T-helper 1 cell treated with Interleukin-12 subunit alpha and Interleukin-12 subunit beta and Interleukin-4 antibody, amounts not matched to agents 30 μg/mL and 1 μg/mL, for 36 hours (primary cell): ENCODE measurements around the gene RILP.
"Not testable (repeated sequence)": the region's sequence is repeated elsewhere in the genome, so short reads cannot be mapped to it uniquely, and the experiment has no call there.

Experiments
- H3K27ac Mint-ChIP-seq: one replicate; pipeline ENCODE4 v1.8.0; 2021; ENCODE audit warnings: mild to moderate bottlenecking, mixed read lengths
- H3K27me3 Mint-ChIP-seq: one replicate; pipeline ENCODE4 v1.8.0; 2021; ENCODE audit warnings: low read depth, mixed read lengths
- H3K36me3 Mint-ChIP-seq: one replicate; pipeline ENCODE4 v1.8.0; 2021; ENCODE audit warnings: low read depth, mixed read lengths
- H3K4me1 Mint-ChIP-seq: one replicate; pipeline ENCODE4 v1.8.0; 2021; ENCODE audit warnings: low read depth, mixed read lengths
- H3K4me3 Mint-ChIP-seq: one replicate; pipeline ENCODE4 v1.8.0; 2021; ENCODE audit warnings: mild to moderate bottlenecking, moderate library complexity, mixed read lengths
- H3K9me3 Mint-ChIP-seq: one replicate; pipeline ENCODE4 v1.8.0; 2021; ENCODE audit warnings: mixed read lengths

The RILP gene

DNA sequence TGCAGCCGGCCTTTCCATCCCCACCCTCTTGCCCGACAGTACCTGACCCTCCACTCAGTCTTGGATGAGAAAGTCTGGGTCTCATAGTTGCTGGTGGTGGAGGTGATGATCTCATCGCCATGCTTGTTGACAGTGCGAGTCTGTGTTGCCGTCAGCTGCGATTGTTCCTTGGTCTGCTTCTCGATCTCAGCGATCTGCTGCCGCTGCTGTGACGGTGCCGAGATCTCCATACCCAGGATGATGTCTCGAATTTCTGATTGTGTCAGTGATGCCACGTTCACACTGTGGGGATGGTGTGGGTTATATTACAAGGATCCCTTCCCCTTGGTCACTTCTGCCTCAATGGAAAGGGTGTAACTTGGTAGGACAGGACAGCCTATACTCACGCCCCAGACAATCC, 4.1 kb upstream of the RILP start:
- Mint-ChIP-seq H3K27ac (no peak overlapping the region), H3K4me3 (no peak overlapping the region), H3K27me3 (no peaks in the 10 kb centered on the region), H3K36me3 (peaks cover 51% of the 10 kb centered on the region), H3K9me3 (no peaks in the 10 kb centered on the region), H3K4me1 (no peaks in the 10 kb centered on the region)

DNA sequence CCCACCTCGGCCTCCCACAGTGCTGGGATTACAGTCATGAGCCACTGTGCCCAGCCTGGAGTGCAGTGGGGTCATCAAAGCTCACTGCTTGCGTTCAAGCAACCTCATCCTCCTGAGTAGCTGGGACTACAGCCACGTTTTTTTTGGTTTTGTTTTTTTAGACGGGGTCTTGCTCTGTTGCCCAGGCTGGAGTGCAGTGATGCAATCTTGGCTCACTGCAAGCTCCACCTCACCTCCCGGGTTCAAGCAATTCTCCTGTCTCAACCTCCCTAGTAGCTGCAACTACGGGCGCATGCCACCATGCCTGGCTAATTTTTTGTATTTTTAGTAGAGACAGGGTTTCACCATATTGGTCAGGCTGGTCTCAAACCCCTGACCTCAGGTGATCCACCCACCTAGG, 3.1 kb upstream of the RILP start:
- H3K27ac Mint-ChIP-seq, H3K27me3 Mint-ChIP-seq, H3K4me1 Mint-ChIP-seq, H3K4me3 Mint-ChIP-seq, H3K9me3 Mint-ChIP-seq: not testable (repeated sequence)
- peaks cover 41% of the 10 kb centered on the region for H3K36me3 Mint-ChIP-seq

DNA sequence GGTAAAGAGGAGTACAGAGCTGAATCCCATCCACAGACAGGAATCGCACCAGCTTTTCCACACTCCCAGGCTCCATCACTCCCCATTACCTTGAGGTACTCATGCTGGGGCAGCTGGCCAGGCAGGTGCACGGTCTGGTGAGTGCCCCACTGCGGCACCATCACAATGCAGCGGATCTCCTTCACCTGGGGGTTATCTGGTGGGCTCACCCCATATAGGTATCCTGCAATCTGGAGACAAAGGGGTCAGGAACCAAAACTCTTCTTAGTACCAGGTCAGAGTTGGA, 1.8 kb upstream of the RILP start:
- H3K27ac Mint-ChIP-seq = no peak overlapping the region
- H3K36me3 Mint-ChIP-seq = peaks cover 35% of the 10 kb centered on the region
- no peaks in the 10 kb centered on the region for H3K27me3 Mint-ChIP-seq
- H3K4me1 Mint-ChIP-seq = peaks cover 4% of the 10 kb centered on the region
- no peak overlapping the region for H3K4me3 Mint-ChIP-seq
- no peaks in the 10 kb centered on the region for H3K9me3 Mint-ChIP-seq

DNA sequence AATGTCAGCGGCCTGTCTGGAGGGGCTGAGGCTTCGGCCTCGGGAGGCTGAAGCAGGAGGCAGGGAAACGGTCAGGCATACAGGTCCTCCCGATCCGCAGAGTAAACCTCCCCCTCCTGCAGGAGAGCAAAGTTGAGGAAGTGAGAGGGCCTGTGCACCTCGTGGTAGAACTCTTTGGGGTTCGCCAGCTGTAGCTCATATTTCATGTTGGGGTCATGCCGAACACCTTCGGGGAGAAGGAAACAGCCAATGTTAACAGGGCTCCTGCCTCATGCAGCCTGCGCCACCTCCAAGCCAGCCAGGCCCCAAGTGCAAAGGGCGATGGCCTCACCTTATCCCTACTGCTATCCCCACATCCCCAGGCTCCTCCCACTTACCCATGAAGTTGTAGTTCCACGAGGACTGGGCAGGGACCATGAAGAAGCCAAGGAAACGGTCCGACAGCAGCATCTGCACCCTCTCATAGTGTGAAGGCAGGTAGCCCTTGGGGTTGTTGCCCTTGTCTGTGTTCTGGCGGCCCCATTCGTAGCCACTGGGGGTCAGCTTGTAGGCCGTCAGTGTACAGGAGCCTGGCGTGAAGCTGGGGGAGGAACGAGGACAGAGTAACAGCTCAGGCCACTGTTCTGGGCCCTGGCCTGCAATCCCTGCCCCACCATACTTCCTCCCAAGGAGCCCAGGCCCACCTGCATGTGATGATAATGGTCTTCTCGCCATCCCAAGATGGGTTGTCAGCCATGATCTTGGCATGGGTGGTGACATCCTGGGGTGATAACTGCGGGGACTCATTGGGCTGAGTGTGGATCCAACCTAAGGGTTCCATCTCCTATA, 1.3 kb upstream of the RILP start:
- peak overlapping the region; percentile 17 for H3K4me3 Mint-ChIP-seq
- no peak overlapping the region for H3K27ac Mint-ChIP-seq
- H3K9me3 Mint-ChIP-seq = no peaks in the 10 kb centered on the region
- peaks cover 7% of the 10 kb centered on the region for H3K4me1 Mint-ChIP-seq
- peaks cover 31% of the 10 kb centered on the region for H3K36me3 Mint-ChIP-seq
- no peaks in the 10 kb centered on the region for H3K27me3 Mint-ChIP-seq

DNA sequence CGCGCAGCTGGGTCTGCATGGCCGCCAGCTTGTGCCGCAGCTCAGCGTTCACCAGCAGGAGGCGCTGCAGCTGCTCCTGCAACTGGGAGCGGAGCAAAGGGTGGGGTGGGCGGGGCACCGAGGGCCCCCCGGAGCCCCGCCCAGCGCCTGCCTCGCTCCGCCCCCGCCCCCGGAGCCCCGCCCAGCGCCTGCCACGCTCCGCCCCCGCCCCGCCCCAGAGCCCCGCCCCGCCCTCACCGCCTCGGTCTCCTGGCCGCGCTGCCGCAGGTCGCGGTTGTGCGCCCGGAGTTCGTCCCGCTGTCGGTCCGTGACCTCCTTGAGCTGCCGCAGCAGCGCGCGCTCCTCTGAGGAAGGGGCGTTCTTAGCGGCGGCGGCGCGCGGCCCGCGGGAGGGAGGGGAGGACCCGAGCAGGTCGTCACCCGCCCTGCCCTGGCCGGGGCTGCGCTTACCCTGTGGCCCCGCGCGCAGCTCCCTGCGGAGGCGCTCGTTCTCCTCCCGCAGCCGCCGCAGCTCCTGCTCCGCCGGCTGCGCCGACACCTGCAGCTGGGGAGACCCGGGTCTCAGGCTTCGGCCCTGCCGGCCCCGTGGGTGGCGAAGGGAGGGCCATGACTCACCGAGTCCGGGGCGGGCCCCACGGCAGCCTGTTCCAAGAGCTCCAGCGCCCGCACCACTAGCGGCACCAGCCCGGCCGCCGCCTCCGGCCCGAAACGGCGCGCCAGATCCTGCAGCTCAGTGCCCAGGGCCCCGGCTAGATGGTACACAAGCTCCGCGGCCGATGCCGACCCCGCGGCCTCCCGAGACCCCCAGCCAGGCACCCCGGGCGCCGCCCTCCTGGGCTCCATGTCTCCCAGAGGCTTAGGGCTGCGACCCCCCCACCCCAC, 463 bp downstream of the RILP start:
- H3K4me1 Mint-ChIP-seq = peaks cover 21% of the 10 kb centered on the region
- H3K9me3 Mint-ChIP-seq = no peaks in the 10 kb centered on the region
- H3K4me3 Mint-ChIP-seq = peak overlapping the region; percentile 61
- H3K27ac Mint-ChIP-seq = no peak overlapping the region
- H3K27me3 Mint-ChIP-seq = no peaks in the 10 kb centered on the region
- H3K36me3 Mint-ChIP-seq = peaks cover 25% of the 10 kb centered on the region

DNA sequence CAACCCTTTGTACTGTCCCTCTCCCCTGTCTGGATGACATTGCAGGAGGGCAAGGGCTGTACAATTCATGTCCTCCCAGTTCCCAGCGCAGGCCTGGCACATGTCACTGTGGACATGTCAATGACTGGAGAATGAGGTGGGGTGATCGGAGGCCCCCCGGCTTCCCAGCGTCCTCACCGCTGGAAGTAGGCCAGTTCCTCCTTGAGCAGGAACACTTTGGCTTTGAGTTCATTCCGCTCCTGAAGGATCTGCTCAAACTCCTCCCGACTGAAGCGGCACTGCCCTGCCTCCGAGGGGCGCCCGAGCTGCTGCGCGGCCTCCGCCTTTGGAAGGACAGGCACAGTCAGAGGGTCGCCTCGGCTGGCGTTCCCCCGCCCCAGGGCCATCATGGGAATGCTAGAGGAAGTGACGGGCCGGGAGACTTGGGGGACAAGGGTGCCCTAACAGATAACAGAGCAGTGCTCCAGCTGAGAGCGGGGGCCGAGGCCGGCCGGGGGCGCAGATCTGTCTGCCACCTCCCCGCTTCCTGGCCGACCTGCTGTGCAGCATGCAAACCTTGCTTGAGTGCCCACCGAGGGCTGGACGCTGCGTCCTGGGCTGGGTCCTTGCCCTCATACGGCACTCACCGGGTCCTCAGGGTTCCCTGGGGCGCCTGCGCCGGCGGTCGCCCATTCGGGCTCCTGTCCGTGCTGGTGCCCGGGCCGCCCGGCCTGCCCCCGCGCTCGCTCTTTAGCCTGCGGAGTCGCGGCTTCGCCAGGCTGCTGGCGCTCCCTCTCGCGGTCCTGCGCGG, 1.3 kb downstream of the RILP start:
- H3K36me3 Mint-ChIP-seq = peaks cover 16% of the 10 kb centered on the region
- H3K4me1 Mint-ChIP-seq = peaks cover 24% of the 10 kb centered on the region
- H3K9me3 Mint-ChIP-seq = no peaks in the 10 kb centered on the region
- no peak overlapping the region for H3K27ac Mint-ChIP-seq
- H3K4me3 Mint-ChIP-seq = peak overlapping the region; percentile 63
- no peaks in the 10 kb centered on the region for H3K27me3 Mint-ChIP-seq

DNA sequence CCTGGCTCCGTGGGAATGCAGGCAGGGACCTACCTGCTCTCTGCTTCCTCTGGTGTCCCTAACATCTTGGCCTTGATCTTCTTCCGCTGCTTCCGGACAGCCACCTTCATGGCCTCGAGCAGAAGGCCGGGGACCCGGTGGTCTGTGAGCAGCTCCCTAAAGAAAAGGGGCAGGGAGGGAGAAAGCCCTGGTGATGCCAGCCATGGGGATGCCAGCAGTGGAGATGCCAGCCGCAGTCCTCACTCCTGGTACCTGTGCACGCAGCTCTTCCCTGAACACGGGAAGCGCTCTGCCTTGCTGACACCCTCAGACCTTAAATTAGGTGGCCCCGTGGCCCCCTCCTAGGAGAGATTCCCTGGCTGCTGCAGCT, 1.9 kb downstream of the RILP start:
- Mint-ChIP-seq H3K4me3 (peak overlapping the region; percentile 63), H3K27me3 (no peaks in the 10 kb centered on the region)

DNA sequence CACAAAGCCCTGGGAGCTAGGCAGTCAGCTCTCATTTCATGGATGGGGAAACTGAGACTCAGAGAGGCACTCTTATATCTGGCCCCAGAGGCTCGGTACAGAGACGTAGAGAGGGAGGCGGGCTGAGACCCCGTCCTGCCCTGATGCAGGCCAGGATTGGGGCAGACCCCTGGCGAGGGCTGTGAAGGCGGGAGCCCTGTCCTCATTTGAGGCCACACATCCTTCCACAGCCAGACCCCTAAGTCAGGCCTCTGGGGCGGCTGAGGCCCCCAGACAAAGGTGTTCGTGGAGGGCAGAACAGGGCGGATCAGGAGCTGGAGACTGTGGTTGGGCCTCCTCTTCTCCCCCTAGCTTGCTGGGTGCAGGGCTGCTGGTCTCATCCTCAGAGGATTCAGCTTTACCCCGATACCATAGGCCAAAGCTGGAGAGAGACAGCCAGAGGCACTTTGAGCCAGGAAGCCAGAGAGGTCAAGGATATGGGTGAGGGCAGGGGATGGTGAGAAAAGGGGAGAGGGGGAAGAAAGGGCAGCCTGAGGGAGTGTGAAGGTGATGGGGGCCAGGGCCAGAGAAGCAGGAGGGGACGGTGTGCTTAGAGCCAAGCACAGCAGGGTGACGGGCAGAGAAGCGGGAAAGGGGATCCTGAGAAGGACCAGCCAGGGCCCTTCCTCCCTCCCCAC, 3.3 kb downstream of the RILP start:
- Mint-ChIP-seq H3K9me3 (no peaks in the 10 kb centered on the region), H3K4me1 (peaks cover 24% of the 10 kb centered on the region), H3K4me3 (peak overlapping the region; percentile 54), H3K27ac (peak overlapping the region; percentile 77), H3K27me3 (no peaks in the 10 kb centered on the region), H3K36me3 (peaks cover 3% of the 10 kb centered on the region)

More for the DNA sequence above, 1.9 kb downstream of the RILP start:
- H3K27ac Mint-ChIP-seq = no peak overlapping the region
- H3K4me1 Mint-ChIP-seq = peaks cover 24% of the 10 kb centered on the region
- H3K36me3 Mint-ChIP-seq = peaks cover 11% of the 10 kb centered on the region
- H3K9me3 Mint-ChIP-seq = no peaks in the 10 kb centered on the region

DNA sequence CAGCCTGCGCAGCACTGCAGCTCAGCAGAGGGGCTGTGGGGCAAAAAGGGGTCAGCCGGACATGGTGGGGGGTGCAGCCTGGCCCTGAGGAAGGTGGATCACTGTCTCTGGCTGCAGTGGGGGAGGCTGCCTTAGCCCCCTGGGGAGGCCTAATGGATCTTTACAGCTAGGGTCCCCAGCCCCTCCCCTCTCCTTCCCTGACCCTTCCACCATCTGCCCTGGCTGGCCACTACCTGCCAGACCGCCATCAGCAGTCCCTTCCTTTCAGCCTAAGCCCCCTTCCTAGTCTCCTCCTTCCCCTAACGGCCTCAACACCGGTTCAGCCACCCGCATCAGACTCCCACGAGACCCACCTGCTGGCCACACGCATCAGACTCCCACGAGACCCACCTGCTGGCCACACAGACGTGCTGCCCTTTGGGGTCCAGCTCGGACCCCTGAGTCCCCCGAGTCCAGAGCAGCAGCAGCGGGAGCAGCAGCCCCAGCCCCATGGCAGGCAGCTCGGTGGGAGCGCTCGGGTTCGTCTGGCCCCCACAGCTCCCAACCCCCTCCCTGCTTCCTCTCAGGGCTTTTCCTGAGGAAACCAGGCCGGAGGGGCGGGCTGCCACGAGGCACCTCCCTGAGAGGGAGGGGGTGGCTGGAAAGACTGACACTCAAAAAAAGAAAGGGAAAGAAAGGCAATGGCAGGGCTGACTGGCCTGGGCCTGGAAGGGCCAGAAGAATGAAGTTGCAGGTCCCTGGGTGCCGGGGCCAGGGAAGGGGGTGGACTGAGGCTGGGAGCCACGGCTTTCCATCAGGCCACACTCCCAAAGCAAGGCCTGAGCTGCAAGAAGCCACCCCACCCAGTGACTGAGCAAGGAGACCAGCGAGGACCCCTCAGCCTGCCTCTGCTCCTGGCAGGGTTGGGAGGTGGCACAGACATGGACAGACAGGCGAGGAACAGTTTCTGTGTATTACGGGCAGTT, 4.2 kb downstream of the RILP start, which contains the start of gene SCARF1:
SCARF1 (minus strand) TSS at position 526 of the 965 bp plus-strand sequence; CDS start at position 491, 35 bp downstream.
- peak within 1 kb of the TSS; percentile 91 for H3K27ac Mint-ChIP-seq
- H3K9me3 Mint-ChIP-seq = no peaks in the 10 kb centered on the region
- peaks cover 2% of the 10 kb centered on the region for H3K36me3 Mint-ChIP-seq
- H3K27me3 Mint-ChIP-seq = no peaks in the 10 kb centered on the region
- H3K4me3 Mint-ChIP-seq = peak within 1 kb of the TSS; percentile 86
- peaks cover 24% of the 10 kb centered on the region for H3K4me1 Mint-ChIP-seq

DNA sequence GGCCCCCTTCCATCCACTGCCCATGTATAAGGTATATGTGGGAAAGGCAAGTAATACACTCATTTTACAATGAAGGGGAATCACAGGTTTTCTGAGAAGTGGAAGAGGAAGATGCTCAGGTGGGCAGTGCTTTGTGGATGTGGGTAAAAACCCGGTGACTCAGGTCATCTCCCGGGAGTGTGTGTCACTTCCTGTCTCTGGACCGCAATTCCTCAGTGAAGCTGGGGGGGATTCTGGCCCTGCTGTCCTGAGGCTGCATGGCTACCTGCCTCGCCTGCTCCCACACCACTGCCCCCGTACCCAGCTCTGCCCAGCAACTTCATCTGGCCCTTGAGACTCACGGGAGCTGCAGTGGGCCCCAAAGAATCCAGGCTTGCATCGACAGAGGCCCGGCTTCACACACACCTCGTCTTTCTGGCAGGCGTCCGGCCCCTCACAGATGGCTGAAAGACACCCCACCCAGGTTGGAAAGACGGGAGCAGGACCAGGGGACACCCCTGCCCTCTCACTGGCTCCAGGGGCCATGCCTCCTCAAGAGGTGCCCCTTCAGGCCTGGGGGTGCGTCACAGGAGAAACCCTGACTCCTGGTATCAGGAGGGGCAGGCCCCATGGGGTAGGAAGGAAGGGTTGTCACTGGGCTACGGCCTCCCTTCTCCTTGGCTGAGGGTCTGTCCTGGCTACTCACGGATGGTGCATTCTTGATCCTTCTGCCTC, 5.0 kb downstream of the RILP start:
- peaks cover 2% of the 10 kb centered on the region for H3K36me3 Mint-ChIP-seq
- H3K27ac Mint-ChIP-seq = peak overlapping the region; percentile 91
- H3K4me1 Mint-ChIP-seq = peaks cover 24% of the 10 kb centered on the region
- H3K4me3 Mint-ChIP-seq = peak overlapping the region; percentile 86
- no peaks in the 10 kb centered on the region for H3K27me3 Mint-ChIP-seq
- H3K9me3 Mint-ChIP-seq = no peaks in the 10 kb centered on the region

DNA sequence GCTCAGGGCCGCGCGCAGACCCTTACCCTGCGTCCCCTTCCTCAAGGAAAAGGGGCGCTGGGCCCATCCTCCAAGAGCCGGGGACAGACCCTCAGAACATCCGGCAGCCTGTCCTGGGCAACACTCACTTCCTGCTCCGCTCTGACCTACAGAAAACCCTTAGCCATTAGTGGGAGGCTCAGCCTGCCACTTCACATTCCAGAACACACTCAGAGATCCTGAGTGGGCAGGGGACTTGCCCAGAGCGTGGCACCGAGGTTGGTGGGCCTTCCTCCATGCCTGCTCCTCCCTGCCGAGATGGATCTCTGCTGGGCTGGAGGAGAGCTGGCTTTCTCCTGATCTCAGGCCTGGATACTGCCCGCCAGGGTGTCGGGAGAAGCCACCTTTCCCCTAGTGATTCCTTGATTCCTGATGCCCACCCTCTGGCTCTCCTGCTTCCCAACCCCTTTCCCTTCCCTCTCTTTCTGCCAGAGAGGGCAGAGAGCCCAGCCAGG, 5.6 kb downstream of the RILP start:
- H3K4me3 Mint-ChIP-seq = peak overlapping the region; percentile 86
- H3K36me3 Mint-ChIP-seq = peaks cover 2% of the 10 kb centered on the region
- peaks cover 24% of the 10 kb centered on the region for H3K4me1 Mint-ChIP-seq
- peak overlapping the region; percentile 91 for H3K27ac Mint-ChIP-seq
- no peaks in the 10 kb centered on the region for H3K27me3 Mint-ChIP-seq
- no peaks in the 10 kb centered on the region for H3K9me3 Mint-ChIP-seq

DNA sequence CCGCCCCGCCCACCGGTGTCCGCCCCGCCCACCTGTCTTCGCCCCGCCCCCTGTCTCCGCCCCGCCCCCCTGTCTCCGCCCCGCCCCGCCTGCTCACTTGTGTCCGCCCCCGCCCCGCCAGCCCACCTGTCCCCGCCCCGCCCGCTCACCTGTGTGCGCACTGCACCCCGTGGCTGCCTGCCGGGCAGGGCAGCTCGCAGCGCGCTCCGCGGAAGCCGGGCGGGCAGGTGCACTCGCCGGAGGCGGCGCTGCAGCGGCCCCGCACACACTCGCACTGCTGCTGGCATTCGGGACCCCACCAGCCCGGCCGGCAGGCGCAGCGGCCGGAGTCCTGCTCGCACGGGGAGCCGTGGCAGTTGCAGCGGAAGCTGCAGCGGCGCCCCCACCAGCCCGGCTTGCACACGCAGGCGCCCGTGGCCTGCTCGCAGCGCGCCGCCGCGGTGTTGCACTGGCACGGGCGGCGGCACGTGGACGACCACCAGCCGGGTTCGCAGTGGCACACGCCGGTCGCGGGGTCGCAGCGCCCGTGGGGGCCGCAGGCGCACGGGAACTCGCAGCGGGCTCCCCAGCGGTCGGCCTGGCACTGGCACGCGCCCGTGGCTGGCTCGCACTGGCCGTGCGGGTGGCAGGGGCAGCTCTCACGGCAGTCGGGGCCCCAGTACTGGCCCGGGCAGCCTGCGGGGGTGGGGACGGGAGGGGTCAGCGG, 6.2 kb downstream of the RILP start:
- H3K4me1 Mint-ChIP-seq = peaks cover 24% of the 10 kb centered on the region
- H3K27ac Mint-ChIP-seq = no peak overlapping the region
- H3K27me3 Mint-ChIP-seq = no peaks in the 10 kb centered on the region
- H3K36me3 Mint-ChIP-seq = peaks cover 2% of the 10 kb centered on the region
- H3K4me3 Mint-ChIP-seq = no peak overlapping the region
- H3K9me3 Mint-ChIP-seq = no peaks in the 10 kb centered on the region
